HK-2 (cell line): ENCODE results near the gene WASF3.
A peak's percentile ranks its signal among the peaks of the same experiment; 100 is the strongest.

Experiments
- DNase-seq: peaks from one replicate; pipeline ENCODE4 v3.0.0-alpha.2; 2018; ENCODE audit not compliant: unreplicated experiment

WASF3 gene

GRCh38 chr13:26557393-26558073 is at the start of gene WASF3:
WASF3 (plus strand) TSS chr13:26557683; CDS start chr13:26642271, 84,588 bp downstream.
- DNase-seq, result peak; percentile 90

GRCh38 chr13:26508885-26509284 is 48.6 kb upstream of the WASF3 start:
- no peak for DNase-seq

GRCh38 chr13:26509491-26509890 is 48.0 kb upstream of the WASF3 start:
- no peak for DNase-seq

GRCh38 chr13:26513931-26514330 is 43.6 kb upstream of the WASF3 start:
- no peak for DNase-seq

GRCh38 chr13:26515721-26516120 is 41.8 kb upstream of the WASF3 start:
- DNase-seq, result no peak

GRCh38 chr13:26517936-26518335 is 39.5 kb upstream of the WASF3 start:
- no peak for DNase-seq

GRCh38 chr13:26518451-26518959 is 39.0 kb upstream of the WASF3 start:
- DNase-seq, result no peak

- no peak for DNase-seq
These were observed 34.9 kb upstream of the WASF3 start for GRCh38 chr13:26522571-26522970.

GRCh38 chr13:26523007-26523406 is 34.5 kb upstream of the WASF3 start:
- no peak for DNase-seq

- no peak for DNase-seq
These were observed 32.0 kb upstream of the WASF3 start for GRCh38 chr13:26525528-26525927.

- DNase-seq, result no peak
These were observed 30.7 kb upstream of the WASF3 start for GRCh38 chr13:26526702-26527216.

- no peak for DNase-seq
These were observed 29.0 kb upstream of the WASF3 start for GRCh38 chr13:26528527-26528926.

GRCh38 chr13:26529441-26529840 is 28.0 kb upstream of the WASF3 start:
- peak; percentile 28 for DNase-seq

GRCh38 chr13:26531742-26532141 is 25.7 kb upstream of the WASF3 start:
- DNase-seq, result no peak

GRCh38 chr13:26534036-26534726 is 23.3 kb upstream of the WASF3 start:
- DNase-seq, result no peak

GRCh38 chr13:26538363-26539317 is 18.8 kb upstream of the WASF3 start:
- no peak for DNase-seq

GRCh38 chr13:26539738-26540292 is 17.7 kb upstream of the WASF3 start:
- DNase-seq, result no peak

GRCh38 chr13:26540334-26540733 is 17.1 kb upstream of the WASF3 start:
- DNase-seq, result no peak

GRCh38 chr13:26541041-26541440 is 16.4 kb upstream of the WASF3 start:
- no peak for DNase-seq

- DNase-seq, result no peak
These were observed 15.6 kb upstream of the WASF3 start for GRCh38 chr13:26541678-26542568.

GRCh38 chr13:26544707-26545106 is 12.8 kb upstream of the WASF3 start:
- DNase-seq, result no peak
